ENCODE data around the gene PRPF6.

DNA sequence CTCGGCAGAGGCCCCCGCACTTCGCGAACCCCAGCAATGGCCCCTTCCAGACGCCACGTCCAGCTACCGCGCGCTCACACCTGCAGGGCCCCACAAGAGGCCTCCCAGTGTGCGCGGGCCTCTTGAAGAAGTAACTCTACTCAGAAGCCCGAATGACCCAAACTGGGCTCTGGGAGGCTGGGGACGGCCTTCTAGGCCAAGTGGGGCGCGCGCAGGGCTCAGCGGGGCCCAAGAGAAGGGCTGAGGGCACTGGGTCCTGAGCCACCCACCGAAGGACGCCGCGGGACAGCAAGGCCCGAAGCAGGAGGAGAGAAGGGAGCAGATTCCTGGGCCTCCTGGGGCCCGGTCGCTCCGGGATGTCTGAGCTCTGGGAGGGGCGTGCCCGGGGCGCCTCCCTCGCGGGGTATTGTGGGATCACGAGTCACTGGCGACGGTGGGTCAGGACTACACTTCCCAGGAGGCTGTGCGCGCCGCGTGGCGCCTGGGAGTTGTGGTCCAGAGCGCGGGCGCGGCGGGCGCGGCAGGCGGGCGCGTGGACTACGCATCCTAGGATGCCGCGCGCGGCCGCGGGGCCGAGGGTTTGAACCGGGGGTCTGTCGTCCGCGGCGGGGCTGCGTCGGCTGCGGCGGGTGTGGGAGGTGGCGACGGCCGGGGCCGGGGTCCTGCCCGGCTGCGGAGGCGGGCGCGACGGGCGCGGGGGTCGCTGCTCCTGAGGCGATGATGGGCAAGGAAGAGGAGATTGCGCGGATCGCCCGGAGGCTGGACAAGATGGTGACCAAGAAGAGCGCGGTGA lies 81.9 kb downstream of the PRPF6 start, which contains the start of gene TCEA2:
- TF ChIP-seq SREBF2 (IDR thresholded peaks at IDR 0.05) (no peak), POLR2A (IDR thresholded peaks at IDR 0.05; ENCODE audit: low read length) (peak; percentile 56)
- TF ChIP-seq, protein P1, sequence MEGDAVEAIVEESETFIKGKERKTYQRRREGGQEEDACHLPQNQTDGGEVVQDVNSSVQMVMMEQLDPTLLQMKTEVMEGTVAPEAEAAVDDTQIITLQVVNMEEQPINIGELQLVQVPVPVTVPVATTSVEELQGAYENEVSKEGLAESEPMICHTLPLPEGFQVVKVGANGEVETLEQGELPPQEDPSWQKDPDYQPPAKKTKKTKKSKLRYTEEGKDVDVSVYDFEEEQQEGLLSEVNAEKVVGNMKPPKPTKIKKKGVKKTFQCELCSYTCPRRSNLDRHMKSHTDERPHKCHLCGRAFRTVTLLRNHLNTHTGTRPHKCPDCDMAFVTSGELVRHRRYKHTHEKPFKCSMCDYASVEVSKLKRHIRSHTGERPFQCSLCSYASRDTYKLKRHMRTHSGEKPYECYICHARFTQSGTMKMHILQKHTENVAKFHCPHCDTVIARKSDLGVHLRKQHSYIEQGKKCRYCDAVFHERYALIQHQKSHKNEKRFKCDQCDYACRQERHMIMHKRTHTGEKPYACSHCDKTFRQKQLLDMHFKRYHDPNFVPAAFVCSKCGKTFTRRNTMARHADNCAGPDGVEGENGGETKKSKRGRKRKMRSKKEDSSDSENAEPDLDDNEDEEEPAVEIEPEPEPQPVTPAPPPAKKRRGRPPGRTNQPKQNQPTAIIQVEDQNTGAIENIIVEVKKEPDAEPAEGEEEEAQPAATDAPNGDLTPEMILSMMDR (IDR thresholded peaks at IDR 0.05): no peak
